ENCODE measurements around the gene TUBE1.
A peak's percentile ranks its signal among the peaks of the same experiment; 100 is the strongest.

TUBE1 gene

DNA sequence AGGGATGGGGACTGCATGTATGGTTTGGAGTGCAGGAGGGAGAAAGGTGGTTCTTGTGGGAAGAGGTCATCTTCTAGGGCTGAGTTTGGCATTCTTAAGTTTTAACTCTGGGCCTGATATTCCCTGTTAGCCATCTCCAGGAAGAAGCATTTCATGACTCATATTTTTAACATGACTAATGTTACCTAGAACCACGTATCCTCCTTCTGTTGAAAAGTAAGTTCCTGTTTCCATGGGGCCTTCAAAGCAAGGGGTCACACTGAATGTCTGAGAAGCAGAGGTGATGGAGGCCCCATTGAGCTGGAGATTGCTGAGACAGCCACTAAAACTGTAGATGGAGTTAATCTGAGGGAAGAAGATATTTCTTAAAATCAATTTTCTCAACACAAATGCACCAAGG lies 30.3 kb upstream of the TUBE1 start:
- no peak overlapping the region for H3K4me3 Mint-ChIP-seq
- peaks cover 9% of the 10 kb centered on the region for H3K36me3 Mint-ChIP-seq (ENCODE audit: low read depth)
- peaks cover 5% of the 10 kb centered on the region for H3K4me1 Mint-ChIP-seq
- no peak overlapping the region for H3K27ac Mint-ChIP-seq
- no peaks in the 10 kb centered on the region for H3K9me3 Mint-ChIP-seq
- peaks cover 10% of the 10 kb centered on the region for H3K27me3 Mint-ChIP-seq (ENCODE audit: low read depth, poor library complexity)
- TF ChIP-seq, protein P1, sequence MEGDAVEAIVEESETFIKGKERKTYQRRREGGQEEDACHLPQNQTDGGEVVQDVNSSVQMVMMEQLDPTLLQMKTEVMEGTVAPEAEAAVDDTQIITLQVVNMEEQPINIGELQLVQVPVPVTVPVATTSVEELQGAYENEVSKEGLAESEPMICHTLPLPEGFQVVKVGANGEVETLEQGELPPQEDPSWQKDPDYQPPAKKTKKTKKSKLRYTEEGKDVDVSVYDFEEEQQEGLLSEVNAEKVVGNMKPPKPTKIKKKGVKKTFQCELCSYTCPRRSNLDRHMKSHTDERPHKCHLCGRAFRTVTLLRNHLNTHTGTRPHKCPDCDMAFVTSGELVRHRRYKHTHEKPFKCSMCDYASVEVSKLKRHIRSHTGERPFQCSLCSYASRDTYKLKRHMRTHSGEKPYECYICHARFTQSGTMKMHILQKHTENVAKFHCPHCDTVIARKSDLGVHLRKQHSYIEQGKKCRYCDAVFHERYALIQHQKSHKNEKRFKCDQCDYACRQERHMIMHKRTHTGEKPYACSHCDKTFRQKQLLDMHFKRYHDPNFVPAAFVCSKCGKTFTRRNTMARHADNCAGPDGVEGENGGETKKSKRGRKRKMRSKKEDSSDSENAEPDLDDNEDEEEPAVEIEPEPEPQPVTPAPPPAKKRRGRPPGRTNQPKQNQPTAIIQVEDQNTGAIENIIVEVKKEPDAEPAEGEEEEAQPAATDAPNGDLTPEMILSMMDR (IDR thresholded peaks at IDR 0.05), result no peak
- no peak for DNase-seq

DNA sequence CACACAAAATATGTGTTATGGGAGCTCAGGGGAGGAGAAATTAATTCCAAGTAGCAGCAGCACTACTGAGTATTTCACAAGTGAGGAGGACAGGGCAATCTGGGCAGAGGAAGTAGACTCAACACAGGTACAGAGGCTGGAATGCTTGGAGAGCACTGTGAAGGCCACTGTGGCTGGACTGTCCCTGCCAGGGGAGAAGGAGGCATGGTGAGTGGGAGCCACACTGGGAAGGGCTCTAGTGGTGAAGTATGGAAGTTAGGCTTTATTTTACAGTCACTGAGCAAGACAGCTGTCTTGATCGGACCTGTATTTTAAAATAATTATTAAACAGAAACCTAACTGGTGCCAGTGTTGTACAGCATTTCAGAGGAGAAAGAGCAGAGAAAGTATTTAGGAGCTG lies 28.9 kb upstream of the TUBE1 start:
- Mint-ChIP-seq H3K9me3 (no peaks in the 10 kb centered on the region), H3K36me3 (ENCODE audit: low read depth) (peaks cover 9% of the 10 kb centered on the region), H3K27me3 (ENCODE audit: low read depth, poor library complexity) (peaks cover 14% of the 10 kb centered on the region)

DNA sequence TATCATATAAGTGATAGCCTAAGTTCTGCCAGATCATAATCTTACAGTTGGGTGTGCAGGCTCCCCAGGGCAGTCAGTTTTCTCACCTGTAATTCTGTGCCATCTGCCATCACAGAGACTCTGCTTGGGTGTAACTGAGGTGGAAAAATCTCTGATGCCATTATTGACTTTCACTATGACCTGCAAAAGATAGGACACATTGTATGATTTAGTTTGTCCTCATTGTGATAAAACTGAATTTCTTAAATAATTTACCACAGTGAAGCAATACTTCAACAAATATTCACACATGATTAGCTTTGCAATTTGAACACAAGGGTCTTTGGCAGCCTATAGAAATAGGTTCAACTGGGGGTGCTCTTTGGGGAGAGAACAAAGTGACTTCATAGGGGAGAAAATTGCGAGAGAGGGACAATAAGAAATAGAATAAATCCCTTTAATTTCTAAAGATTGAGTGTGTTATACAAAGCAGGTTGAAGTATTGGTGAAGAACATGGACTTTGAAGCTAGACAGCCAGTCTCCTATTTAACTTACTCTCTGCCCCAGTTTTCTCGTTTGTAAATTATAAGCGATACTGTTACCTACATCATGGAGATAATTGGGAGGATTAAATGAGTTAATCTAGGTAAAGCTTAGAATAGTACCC lies 27.4 kb upstream of the TUBE1 start:
- DNase-seq, result no peak
- peaks cover 16% of the 10 kb centered on the region for H3K4me1 Mint-ChIP-seq
- H3K27me3 Mint-ChIP-seq (ENCODE audit: low read depth, poor library complexity), result peaks cover 14% of the 10 kb centered on the region
- H3K9me3 Mint-ChIP-seq, result no peaks in the 10 kb centered on the region
- TF ChIP-seq, protein P1 (IDR thresholded peaks at IDR 0.05), result no peak
- peaks cover 9% of the 10 kb centered on the region for H3K36me3 Mint-ChIP-seq (ENCODE audit: low read depth)
- no peak overlapping the region for H3K27ac Mint-ChIP-seq
- H3K4me3 Mint-ChIP-seq, result no peak overlapping the region

More for the DNA sequence above, 28.9 kb upstream of the TUBE1 start:
- DNase-seq, result no peak
- Mint-ChIP-seq H3K4me1 (peaks cover 15% of the 10 kb centered on the region), H3K27ac (no peak overlapping the region), H3K4me3 (no peak overlapping the region)
- TF ChIP-seq, protein P1 (IDR thresholded peaks at IDR 0.05), result no peak

DNA sequence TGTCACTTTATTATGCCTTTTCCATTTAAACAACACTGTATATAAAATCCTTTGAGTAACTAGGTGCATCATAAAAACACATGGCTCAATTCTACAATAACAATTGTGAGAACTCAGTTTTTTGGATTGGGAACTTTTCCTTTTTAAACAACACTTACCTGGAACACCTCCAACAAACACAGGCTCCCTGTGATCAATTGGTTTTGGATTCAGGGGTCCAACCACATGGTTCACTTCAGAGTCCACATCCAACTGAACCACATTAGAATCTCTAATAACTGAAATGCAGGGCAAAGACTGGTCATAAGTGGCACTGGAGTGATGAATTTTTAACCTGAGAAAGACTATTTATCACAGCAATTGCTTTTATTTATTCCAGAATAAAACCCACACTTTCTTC lies 26.6 kb upstream of the TUBE1 start:
- Mint-ChIP-seq H3K4me1 (peaks cover 24% of the 10 kb centered on the region), H3K9me3 (no peaks in the 10 kb centered on the region), H3K27ac (no peak overlapping the region), H3K36me3 (ENCODE audit: low read depth) (peaks cover 9% of the 10 kb centered on the region), H3K4me3 (no peak overlapping the region), H3K27me3 (ENCODE audit: low read depth, poor library complexity) (peaks cover 14% of the 10 kb centered on the region)
- TF ChIP-seq, protein P1 (IDR thresholded peaks at IDR 0.05), result no peak
- no peak for DNase-seq

DNA sequence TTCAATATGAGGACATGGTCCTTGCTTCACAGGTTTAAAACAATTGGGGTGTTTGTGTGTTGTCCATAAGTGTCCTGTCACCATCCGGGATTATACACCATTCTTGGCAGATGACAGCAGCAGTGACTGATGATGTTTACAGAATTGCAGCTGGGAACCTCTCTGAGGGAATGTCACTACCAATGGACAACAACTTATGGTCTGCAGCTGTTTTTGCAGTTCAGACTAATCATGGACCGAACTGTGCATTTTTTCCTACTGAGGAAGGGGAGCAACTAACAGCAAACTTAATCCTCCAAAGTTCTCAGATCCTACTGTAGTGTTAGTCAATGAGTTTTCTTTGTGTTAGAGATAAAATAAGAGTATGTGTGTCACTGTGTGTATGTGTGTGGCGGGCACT lies 26.1 kb upstream of the TUBE1 start:
- Mint-ChIP-seq H3K4me1 (peaks cover 26% of the 10 kb centered on the region), H3K4me3 (no peak overlapping the region), H3K36me3 (ENCODE audit: low read depth) (peaks cover 9% of the 10 kb centered on the region), H3K9me3 (no peaks in the 10 kb centered on the region), H3K27ac (no peak overlapping the region), H3K27me3 (ENCODE audit: low read depth, poor library complexity) (peaks cover 14% of the 10 kb centered on the region)
- DNase-seq, result no peak
- TF ChIP-seq, protein P1 (IDR thresholded peaks at IDR 0.05), result no peak

GRCh38 chr6:112109262-112109661 lies 22.0 kb upstream of the TUBE1 start:
- peak; percentile 30 for DNase-seq
- Mint-ChIP-seq H3K27me3 (ENCODE audit: low read depth, poor library complexity) (peaks cover 19% of the 10 kb centered on the region), H3K36me3 (ENCODE audit: low read depth) (peaks cover 16% of the 10 kb centered on the region), H3K9me3 (peaks cover 17% of the 10 kb centered on the region), H3K27ac (peak overlapping the region; percentile 4), H3K4me1 (peaks cover 26% of the 10 kb centered on the region), H3K4me3 (no peak overlapping the region)
- TF ChIP-seq, protein P1 (IDR thresholded peaks at IDR 0.05), result no peak
